ENCODE data around the gene IGSF9B. TPM values are rescaled to one million over a fixed set of nuclear protein-coding genes. Genes with fewer than 3 reads are reported as not detected.

The IGSF9B gene
- total and polyA plus RNA-seq, 8 donors = 1.1 to 5.8 (median 2.6) TPM

GRCh38 chr11:133865466-133865865 is 91.3 kb downstream of the IGSF9B start:
- Histone ChIP-seq H3K9me3 (no peaks in the 10 kb centered on the region), H3K36me3 (no peaks in the 10 kb centered on the region), H3K4me1 (no peaks in the 10 kb centered on the region), H3K4me3 (no peak overlapping the region), H3K27ac (no peak overlapping the region), H3K27me3 (peaks cover 0 to 6% (median 1%) of the 10 kb centered on the region in 4 donors)
- no peak for ATAC-seq
- 82 to 89% methylated on average over 11 of the region's 11 CpGs for WGBS, 2 donors
- no peak for TF ChIP-seq CTCF (IDR thresholded peaks at IDR 0.05)
- DNase-seq = no peak
- no peak for FAIRE-seq
- intact Hi-C loops (cut with DNase I) = no loop called here

GRCh38 chr11:133864756-133865155 is 92.0 kb downstream of the IGSF9B start:
- 90 to 92% methylated on average over 26 of the region's 26 CpGs for WGBS, 2 donors
- FAIRE-seq (no peak), DNase-seq (no peak), ATAC-seq (no peak)
- no peak overlapping the region for H3K27ac ChIP-seq
- H3K27me3 ChIP-seq = peaks cover 0 to 6% (median 1%) of the 10 kb centered on the region in 4 donors
- TF ChIP-seq CTCF (IDR thresholded peaks at IDR 0.05) = no peak
- intact Hi-C loops (cut with DNase I) = no loop called here
- no peak overlapping the region for H3K4me3 ChIP-seq
- H3K36me3 ChIP-seq = no peaks in the 10 kb centered on the region
- no peaks in the 10 kb centered on the region for H3K4me1 ChIP-seq
- H3K9me3 ChIP-seq = no peaks in the 10 kb centered on the region

GRCh38 chr11:133860151-133860550 is 96.6 kb downstream of the IGSF9B start:
- no peak overlapping the region for H3K4me3 ChIP-seq
- H3K4me1 ChIP-seq = no peaks in the 10 kb centered on the region
- no peak for TF ChIP-seq CTCF (IDR thresholded peaks at IDR 0.05)
- no peak for DNase-seq
- ATAC-seq = no peak
- WGBS, 2 donors = 54 to 76% methylated on average over 6 of the region's 6 CpGs
- H3K27ac ChIP-seq = no peak overlapping the region
- intact Hi-C loops (cut with DNase I) = no loop called here
- H3K9me3 ChIP-seq = no peaks in the 10 kb centered on the region
- no peak for FAIRE-seq
- H3K27me3 ChIP-seq = peaks cover 0 to 6% (median 1%) of the 10 kb centered on the region in 4 donors
- H3K36me3 ChIP-seq = no peaks in the 10 kb centered on the region

Other genes starting within 250 kb of the IGSF9B start
- gene SPATA19, start 111.5 kb downstream of the IGSF9B start, total RNA-seq = not detected
- gene SPATA19, start 111.5 kb downstream of the IGSF9B start, polyA plus RNA-seq = not detected
- gene JAM3, start 112.1 kb upstream of the IGSF9B start, total RNA-seq = 1 to 10 TPM; 1.7 to 9.6 (median 4.2) TPM
- 10 to 100 TPM in 1 of 2 donors, 1 to 10 TPM in 1; 3.0 to 11.0 TPM for gene JAM3, start 112.1 kb upstream of the IGSF9B start, polyA plus RNA-seq